Measurements from ENCODE around the gene HTR7. TPM values are rescaled to one million over a fixed set of nuclear protein-coding genes. Genes with fewer than 3 reads are reported as not detected.
"Not testable (repeated sequence)": the region's sequence is repeated elsewhere in the genome, so short reads cannot be mapped to it uniquely, and the experiment has no call there.

The HTR7 gene
- total and polyA plus RNA-seq, 8 donors = 0.04 to 0.37 (median 0.08) TPM; not detected in 2

DNA sequence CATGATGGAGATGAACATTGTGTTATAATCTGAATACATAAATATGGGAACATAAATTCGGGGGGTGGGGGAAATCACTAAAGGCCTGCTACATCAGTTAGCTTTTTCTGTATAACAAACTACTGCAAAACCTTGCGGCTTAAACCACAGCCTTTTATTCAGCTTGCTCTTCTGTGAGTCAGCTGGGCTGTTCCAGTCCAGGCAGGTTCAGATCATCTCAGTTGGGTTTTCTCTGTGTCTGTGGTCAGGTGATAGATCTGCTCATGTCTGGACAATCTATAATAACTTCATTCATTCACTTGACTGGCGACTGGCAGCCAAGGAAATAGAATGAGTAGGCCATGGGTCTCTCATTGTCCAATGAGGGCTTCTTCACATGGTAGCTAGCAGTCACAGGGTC lies 23.5 kb downstream of the HTR7 start:
- Histone ChIP-seq H3K27me3 (no peaks in the 10 kb centered on the region), H3K36me3 (no peaks in the 10 kb centered on the region), H3K4me3 (no peak overlapping the region), H3K4me1 (no peaks in the 10 kb centered on the region), H3K9me3 (no peaks in the 10 kb centered on the region), H3K27ac (no peak overlapping the region)
- intact Hi-C loops (cut with DNase I) = no loop called here
- DNase-seq (no peak), ATAC-seq (no peak), FAIRE-seq (no peak)
- TF ChIP-seq, protein P1, sequence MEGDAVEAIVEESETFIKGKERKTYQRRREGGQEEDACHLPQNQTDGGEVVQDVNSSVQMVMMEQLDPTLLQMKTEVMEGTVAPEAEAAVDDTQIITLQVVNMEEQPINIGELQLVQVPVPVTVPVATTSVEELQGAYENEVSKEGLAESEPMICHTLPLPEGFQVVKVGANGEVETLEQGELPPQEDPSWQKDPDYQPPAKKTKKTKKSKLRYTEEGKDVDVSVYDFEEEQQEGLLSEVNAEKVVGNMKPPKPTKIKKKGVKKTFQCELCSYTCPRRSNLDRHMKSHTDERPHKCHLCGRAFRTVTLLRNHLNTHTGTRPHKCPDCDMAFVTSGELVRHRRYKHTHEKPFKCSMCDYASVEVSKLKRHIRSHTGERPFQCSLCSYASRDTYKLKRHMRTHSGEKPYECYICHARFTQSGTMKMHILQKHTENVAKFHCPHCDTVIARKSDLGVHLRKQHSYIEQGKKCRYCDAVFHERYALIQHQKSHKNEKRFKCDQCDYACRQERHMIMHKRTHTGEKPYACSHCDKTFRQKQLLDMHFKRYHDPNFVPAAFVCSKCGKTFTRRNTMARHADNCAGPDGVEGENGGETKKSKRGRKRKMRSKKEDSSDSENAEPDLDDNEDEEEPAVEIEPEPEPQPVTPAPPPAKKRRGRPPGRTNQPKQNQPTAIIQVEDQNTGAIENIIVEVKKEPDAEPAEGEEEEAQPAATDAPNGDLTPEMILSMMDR (IDR thresholded peaks at IDR 0.05) = no peak
- WGBS, 2 donors = 66 to 68% methylated on average over 3 of the region's 3 CpGs

DNA sequence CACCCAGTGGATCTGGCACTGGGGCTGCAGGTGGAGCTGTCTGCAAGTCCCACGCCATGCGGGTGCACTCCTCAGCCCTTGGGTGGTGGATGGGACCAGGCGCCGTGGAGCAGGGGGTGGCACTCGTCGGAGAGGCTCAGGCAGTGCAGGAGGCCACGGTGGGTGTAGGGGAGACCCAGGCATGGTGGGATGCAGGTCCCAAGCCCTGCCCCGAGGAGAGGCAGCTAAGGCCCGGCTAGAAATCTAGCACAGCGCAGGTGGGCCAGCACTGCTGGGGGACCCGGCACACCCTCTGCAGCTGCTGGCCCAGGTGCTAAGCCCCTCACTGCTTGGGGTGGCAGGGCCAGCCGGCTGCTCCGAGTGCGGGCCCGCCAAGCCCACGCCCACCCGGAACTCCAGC lies 25.7 kb downstream of the HTR7 start:
- 83 to 87% methylated on average over 16 to 17 of the region's 17 CpGs for WGBS, 2 donors
- ATAC-seq (no peak), DNase-seq (peak in 1 of 6 donors; percentile 50), FAIRE-seq (no peak)
- TF ChIP-seq, protein P1 (IDR thresholded peaks at IDR 0.05) = no peak
- Histone ChIP-seq H3K4me1 (no peaks in the 10 kb centered on the region), H3K27ac (no peak overlapping the region), H3K9me3 (no peaks in the 10 kb centered on the region), H3K4me3 (no peak overlapping the region), H3K36me3 (no peaks in the 10 kb centered on the region), H3K27me3 (no peaks in the 10 kb centered on the region)
- intact Hi-C loops (cut with DNase I) = no loop called here

DNA sequence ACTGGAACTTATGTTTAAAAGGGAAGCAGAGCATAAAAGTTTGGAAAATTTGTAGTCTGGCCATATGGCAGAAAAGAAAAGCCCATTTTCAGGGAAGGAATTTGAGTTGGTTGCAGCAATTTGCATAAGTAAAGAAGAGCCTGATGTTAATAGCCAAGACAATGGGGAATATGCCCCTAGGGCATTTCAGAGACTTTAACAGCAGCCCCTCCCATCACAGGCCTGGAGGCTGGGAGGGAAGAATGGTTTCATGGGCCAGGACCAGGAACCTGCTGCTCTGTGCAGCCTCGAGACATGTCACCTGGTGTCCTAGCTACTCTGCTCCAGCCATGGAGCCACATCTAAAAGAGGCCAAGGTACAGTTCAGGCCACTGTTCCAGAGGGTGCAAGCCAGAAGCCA lies 35.3 kb downstream of the HTR7 start:
- FAIRE-seq = no peak
- ATAC-seq = no peak
- H3K27me3 ChIP-seq = peaks cover 0 to 6% (median 0%) of the 10 kb centered on the region in 4 donors
- no peaks in the 10 kb centered on the region for H3K9me3 ChIP-seq
- no peaks in the 10 kb centered on the region for H3K36me3 ChIP-seq
- H3K27ac ChIP-seq = no peak overlapping the region
- no peak for DNase-seq
- intact Hi-C loops (cut with DNase I) = no loop called here
- no peaks in the 10 kb centered on the region for H3K4me1 ChIP-seq
- 71 to 73% methylated on average over 1 of the region's 1 CpG for WGBS, 2 donors
- TF ChIP-seq, protein P1 (IDR thresholded peaks at IDR 0.05) = no peak
- no peak overlapping the region for H3K4me3 ChIP-seq

DNA sequence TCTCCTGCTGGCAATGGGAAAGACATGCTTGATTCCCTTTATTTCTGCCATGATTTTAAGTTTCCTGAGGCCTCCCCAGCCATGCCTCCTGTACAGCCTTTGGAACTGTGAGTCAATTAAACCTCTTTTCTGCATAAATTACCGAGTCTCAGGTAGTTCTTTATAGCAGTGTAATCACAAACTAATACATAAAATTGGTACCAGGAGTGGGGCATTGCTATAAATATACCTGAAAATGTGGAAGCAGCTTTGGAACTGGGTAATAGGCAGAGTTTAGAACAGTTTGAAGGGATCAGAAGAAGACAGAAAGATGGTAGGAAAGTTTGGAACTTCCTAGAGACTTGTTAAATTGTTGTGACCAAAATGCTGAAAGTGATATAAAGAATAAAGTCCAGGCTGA lies 36.0 kb downstream of the HTR7 start:
- intact Hi-C loops (cut with DNase I); DNase-seq; H3K27me3 ChIP-seq; ATAC-seq; H3K9me3 ChIP-seq; FAIRE-seq; H3K27ac ChIP-seq; H3K4me3 ChIP-seq; H3K4me1 ChIP-seq; H3K36me3 ChIP-seq: not testable (repeated sequence)
- WGBS, 2 donors = 16 to 20% methylated on average over 1 of the region's 1 CpG

DNA sequence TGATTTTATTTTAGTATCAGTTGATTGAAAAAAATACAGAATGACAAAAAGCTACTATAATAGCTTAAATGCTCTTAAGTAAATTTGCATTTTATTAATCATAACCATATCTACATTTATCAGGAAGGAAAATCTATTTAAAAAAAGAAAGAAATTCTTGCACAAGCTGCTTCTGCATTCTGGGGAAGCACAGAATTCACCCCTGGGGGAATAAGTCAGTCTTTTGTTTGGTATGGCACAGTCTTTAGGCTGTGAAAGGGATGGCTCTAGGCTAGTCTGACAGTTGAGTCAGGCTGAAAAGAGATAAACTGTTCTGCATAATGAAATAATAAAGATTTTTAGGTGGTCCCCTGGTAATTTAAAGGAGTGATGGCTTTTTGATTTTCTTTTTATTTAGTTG lies 37.9 kb downstream of the HTR7 start:
- TF ChIP-seq, protein P1 (IDR thresholded peaks at IDR 0.05) = no peak
- Histone ChIP-seq H3K36me3 (no peaks in the 10 kb centered on the region), H3K27ac (no peak overlapping the region), H3K4me3 (no peak overlapping the region), H3K4me1 (no peaks in the 10 kb centered on the region), H3K27me3 (no peaks in the 10 kb centered on the region), H3K9me3 (no peaks in the 10 kb centered on the region)
- no peak for DNase-seq
- FAIRE-seq = no peak
- ATAC-seq = no peak
- intact Hi-C loops (cut with DNase I) = no loop called here

DNA sequence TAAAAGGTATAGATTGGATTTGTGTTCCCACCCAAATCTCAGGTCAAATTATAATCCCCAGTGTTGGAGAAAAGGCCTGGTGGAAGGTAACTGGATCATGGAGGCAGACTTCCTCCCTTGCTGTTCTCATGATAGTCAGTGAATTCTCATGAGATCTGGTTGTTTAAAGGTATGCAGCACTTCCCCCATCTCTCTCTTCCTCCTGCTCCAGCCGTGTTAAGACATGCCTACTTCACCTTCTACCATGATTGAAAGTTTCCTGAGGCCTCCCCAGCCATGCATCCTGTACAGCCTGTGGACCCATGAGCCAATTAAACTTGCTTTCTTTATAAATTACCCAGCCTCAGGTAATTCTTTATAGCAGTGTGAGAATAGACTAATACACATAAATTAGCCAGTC lies 39.1 kb downstream of the HTR7 start:
- intact Hi-C loops (cut with DNase I) = no loop called here
- no peaks in the 10 kb centered on the region for H3K36me3 ChIP-seq
- H3K9me3 ChIP-seq = no peaks in the 10 kb centered on the region
- no peaks in the 10 kb centered on the region for H3K4me1 ChIP-seq
- FAIRE-seq (no peak), ATAC-seq (no peak), DNase-seq (no peak)
- no peak overlapping the region for H3K4me3 ChIP-seq
- no peaks in the 10 kb centered on the region for H3K27me3 ChIP-seq
- 10 to 41% methylated on average over 1 of the region's 1 CpG for WGBS, 2 donors
- TF ChIP-seq, protein P1 (IDR thresholded peaks at IDR 0.05) = no peak
- no peak overlapping the region for H3K27ac ChIP-seq

Data from pancreas (tissue), 10 donors.